Endothelial cell of umbilical vein (primary cell): ENCODE results near the gene TEX22. TPM values are rescaled to one million over a fixed set of nuclear protein-coding genes. Genes with fewer than 3 reads are reported as not detected.

Experiments
- BruUV-seq: library from RNA; stranded (reverse); fragments of 400-500 nt; replicated peaks from 2 replicates; lab custom pipeline; 2021; lab: Mats Ljungman, UMichigan
- CTCF ChIA-PET: fragments of 300-600, 350-600 bp; sonication (Branson Sonifier 250); formaldehyde crosslinking; loops from one replicate; lab custom pipeline; 2021; ENCODE audit warnings: antibody characterized with exemption, inconsistent platforms; lab: Charles Lee
- POLR2A ChIA-PET: fragments of 300-600, 350-600 bp; sonication (Branson Sonifier 250); formaldehyde crosslinking; loops from one replicate; lab custom pipeline; 2021; ENCODE audit warnings: antibody characterized with exemption, inconsistent platforms; lab: Charles Lee
- DNase-seq: peaks from one replicate; pipeline ENCODE4 v3.0.0-alpha.2; 2011; ENCODE audit warnings: low read depth, low spot score
- FAIRE-seq: peaks from 2 replicates; lab custom pipeline; 2011; peaks lifted over from hg19 to GRCh38; lab: Jason Lieb, UNC
- H2AFZ ChIP-seq: 2 replicates; pipeline ENCODE4 v1.6.0; 2012; ENCODE audit warnings: low read depth, low read length, control low read depth, inconsistent platforms
- H3K27ac ChIP-seq: 2 replicates; pipeline ENCODE4 v1.5.1; 2011; ENCODE audit warnings: low read depth, mild to moderate bottlenecking, control low read depth, low read length, moderate library complexity; ENCODE audit not compliant: insufficient read depth
- H3K27me3 ChIP-seq, 2 experiments: 2 replicates each; pipeline versions ENCODE4 v1.6.0 to v1.6.1; 2011; ENCODE audit warnings: low read length in 2 of 2, mixed read lengths in 1 of 2; ENCODE audit not compliant: control insufficient read depth in 2 of 2, insufficient read depth in 2 of 2
- H3K36me3 ChIP-seq, 2 experiments: 2 replicates in 1 of 2; 3 replicates in 1 of 2; pipeline ENCODE4 v1.5.1; 2011; ENCODE audit warnings: low read length in 2 of 2, mild to moderate bottlenecking in 1 of 2, moderate library complexity in 1 of 2; ENCODE audit not compliant: control insufficient read depth in 2 of 2, insufficient read depth in 2 of 2; ENCODE audit errors: extremely low read depth in 1 of 2
- H3K4me1 ChIP-seq: 3 replicates; pipeline ENCODE4 v1.5.1; 2011; ENCODE audit warnings: mild to moderate bottlenecking, low read length; ENCODE audit not compliant: control insufficient read depth, insufficient read depth; ENCODE audit errors: extremely low read depth
- H3K4me2 ChIP-seq: 2 replicates; pipeline ENCODE4 v1.6.1; 2011; ENCODE audit warnings: low read length, control low read depth, mixed read lengths; ENCODE audit not compliant: insufficient read depth
- H3K4me3 ChIP-seq, 3 experiments: fragments of 200-600 bp in 1 of 3; sonication (generic), shearing (Covaris generic) in 1 of 3; replicated peaks in 1 of 3; 2 replicates each; pipeline ENCODE4 v1.5.1; 2011 to 2016; ENCODE audit warnings: control low read depth in 3 of 3, low read length in 3 of 3, mild to moderate bottlenecking in 2 of 3, inconsistent platforms in 1 of 3, low read depth in 1 of 3, moderate library complexity in 1 of 3; ENCODE audit not compliant: insufficient read depth in 1 of 3
- H3K79me2 ChIP-seq: 2 replicates; pipeline ENCODE4 v1.6.0; 2012; ENCODE audit warnings: low read length, inconsistent platforms; ENCODE audit not compliant: control insufficient read depth, insufficient read depth
- H3K9ac ChIP-seq: replicated peaks from 2 replicates; pipeline ENCODE3; 2011; ENCODE audit warnings: low read length, control low read depth; ENCODE audit not compliant: insufficient read depth; ENCODE audit errors: extremely low read depth
- H3K9me1 ChIP-seq: replicated peaks from 3 replicates; pipeline ENCODE4 v1.6.0; 2011; ENCODE audit warnings: mild to moderate bottlenecking, low read length; ENCODE audit not compliant: control insufficient read depth, insufficient read depth; ENCODE audit errors: extremely low read depth
- H3K9me3 ChIP-seq: replicated peaks from 2 replicates; pipeline ENCODE4 v1.5.1; 2012; ENCODE audit warnings: low read length, inconsistent platforms; ENCODE audit not compliant: control insufficient read depth, insufficient read depth
- H4K20me1 ChIP-seq: replicated peaks from 2 replicates; pipeline ENCODE3; 2011; ENCODE audit warnings: mild to moderate bottlenecking, low read length; ENCODE audit not compliant: control insufficient read depth, insufficient read depth; ENCODE audit errors: extremely low read depth
- CTCF ChIP-seq, 2 donors: IDR thresholded peaks; 1 replicate in 1 of 2; 2 replicates in 1 of 2; pipeline ENCODE4 v1.5.1; 2011; ENCODE audit warnings: low read length in 2 of 2, mild to moderate bottlenecking in 2 of 2, moderate library complexity in 2 of 2, control low read depth in 1 of 2, inconsistent platforms in 1 of 2, low read depth in 1 of 2; ENCODE audit not compliant: insufficient read depth in 1 of 2; ENCODE audit errors: extremely low read depth in 1 of 2
- EZH2 ChIP-seq: IDR thresholded peaks from 2 replicates; pipeline ENCODE4 v1.6.1; 2012; ENCODE audit warnings: borderline replicate concordance, low read depth, mild to moderate bottlenecking, moderate library complexity, low read length, inconsistent platforms; ENCODE audit not compliant: severe bottlenecking
- FOS ChIP-seq: IDR thresholded peaks from 2 replicates; pipeline ENCODE4 v1.6.1; 2011; ENCODE audit warnings: mild to moderate bottlenecking, low read length, moderate library complexity, borderline replicate concordance; ENCODE audit not compliant: insufficient read depth
- GATA2 ChIP-seq: IDR thresholded peaks from 2 replicates; pipeline ENCODE4 v1.7.0; 2011; ENCODE audit warnings: low read depth, mild to moderate bottlenecking, moderate library complexity, mixed read lengths, low read length; ENCODE audit not compliant: insufficient read length, insufficient read depth
- JUN ChIP-seq: IDR thresholded peaks from 2 replicates; pipeline ENCODE4 v1.6.1; 2011; ENCODE audit warnings: borderline replicate concordance, low read depth; ENCODE audit not compliant: insufficient read length, insufficient read depth
- MAX ChIP-seq: IDR thresholded peaks from 2 replicates; pipeline ENCODE4 v1.6.1; 2011; ENCODE audit not compliant: insufficient read depth, insufficient read length
- MYC ChIP-seq: IDR thresholded peaks from one replicate; pipeline ENCODE4 v1.6.1; 2011; ENCODE audit warnings: mild to moderate bottlenecking, low read depth, low read length
- POLR2A ChIP-seq: IDR thresholded peaks from 2 replicates; pipeline ENCODE4 v1.6.1; 2012; ENCODE audit warnings: low read depth, mild to moderate bottlenecking, control low read depth, low read length
- POLR2AphosphoS5 ChIP-seq: IDR thresholded peaks from 2 replicates; pipeline ENCODE4 v1.6.1; 2012; ENCODE audit warnings: low read depth, mild to moderate bottlenecking, control low read depth, low read length, moderate library complexity; ENCODE audit not compliant: insufficient read depth
- dilution Hi-C: fragments of 300-500 bp; cut with MboI; formaldehyde crosslinking; loops from one replicate; pipeline ENCODE4 v1.15.0; 2019; ENCODE audit warnings: low sequenced_read_pairs; ENCODE audit not compliant: extremely low pct_ligation_motif_present
- intact Hi-C: fragments of 100-400 bp; cut with micrococcal nuclease; formaldehyde crosslinking; loops from one replicate; pipeline ENCODE4 v1.10.0; 2022
- polyA plus RNA-seq, 4 experiments: library from polyadenylated mRNA; depleted of rRNA in 3 of 4; stranded (reverse) in 3 of 4; unstranded in 1 of 4; fragments of >200 nt; gene quantifications; 2 replicates each; pipeline versions ENCODE4 v1.2.1 to v1.2.3, GENCODE V29; 2011 to 2012; ENCODE audit warnings: missing spikeins in 1 of 4
- total RNA-seq: library from RNA; stranded (reverse); gene quantifications from 2 replicates; pipeline ENCODE4 v1.2.3, GENCODE V29; 2021

Gene TEX22
- total and polyA plus RNA-seq, 2 donors (not counting 3 experiments of a cell fraction or from before 2014, with no cell fraction given) = 0.06 to 1.1 TPM

- CTCF ChIA-PET = no interaction called here
Observed at GRCh38 chr14:105391541-105391940, 6.8 kb upstream of the TEX22 start.

GRCh38 chr14:105392131-105393090, 5.9 kb upstream of the TEX22 start:
- Histone ChIP-seq H2AFZ (no peak overlapping the region), H3K27ac (no peak overlapping the region), H3K9me3 (no peaks in the 10 kb centered on the region), H3K36me3 (peaks cover 0 to 1% of the 10 kb centered on the region in 2 experiments), H3K27me3 (no peaks in the 10 kb centered on the region), H3K79me2 (no peaks in the 10 kb centered on the region), H3K4me3 (no peak overlapping the region), H3K4me2 (no peak overlapping the region), H3K4me1 (peaks cover 5% of the 10 kb centered on the region), H3K9me1 (no peaks in the 10 kb centered on the region), H3K9ac (no peak overlapping the region), H4K20me1 (no peaks in the 10 kb centered on the region)
- BruUV-seq = no TSS peak
- no peak for DNase-seq
- ChIA-PET POLR2A (no interaction called here), CTCF (no interaction called here)
- FAIRE-seq = no peak
- dilution Hi-C loops = no loop called here
- intact Hi-C loops = no loop called here
- TF ChIP-seq JUN = no peak
- TF ChIP-seq EZH2 = no peak
- TF ChIP-seq POLR2AphosphoS5 = no peak
- no peak for TF ChIP-seq CTCF (IDR thresholded peaks at IDR 0.05; ENCODE audit: extremely low read depth in 1 of 2, insufficient read depth in 1 of 2, low read depth in 1 of 2, low read length in 2 of 2)
- no peak for TF ChIP-seq MYC
- no peak for TF ChIP-seq POLR2A
- no peak for TF ChIP-seq FOS
- TF ChIP-seq MAX = no peak
- no peak for TF ChIP-seq GATA2

More at GRCh38 chr14:105391541-105391940, 6.8 kb upstream of the TEX22 start:
- Histone ChIP-seq H3K79me2 (no peaks in the 10 kb centered on the region), H3K27me3 (no peaks in the 10 kb centered on the region), H3K9me3 (no peaks in the 10 kb centered on the region), H3K4me3 (no peak overlapping the region), H3K4me2 (no peak overlapping the region), H3K9me1 (no peaks in the 10 kb centered on the region), H3K4me1 (peaks cover under 1% of the 10 kb centered on the region), H3K36me3 (peaks cover 0 to 2% of the 10 kb centered on the region in 2 experiments), H3K27ac (no peak overlapping the region), H2AFZ (no peak overlapping the region), H4K20me1 (no peaks in the 10 kb centered on the region), H3K9ac (no peak overlapping the region)
- no TSS peak for BruUV-seq
- intact Hi-C loops (no loop called here), dilution Hi-C loops (no loop called here)
- POLR2A ChIA-PET = no interaction called here
- DNase-seq (no peak), FAIRE-seq (no peak)
- no peak for TF ChIP-seq GATA2
